ENCODE measurements around the gene EIPR1. TPM values are rescaled to one million over a fixed set of nuclear protein-coding genes. Genes with fewer than 3 reads are reported as not detected.

EIPR1 gene
- total and polyA plus RNA-seq, 2 of the 13 experiments (the other 11 are each of a cell fraction or from before 2014, with no cell fraction given), result 70.0 to 96.3 TPM

- DNase-seq (ENCODE audit: low spot score), result no peak
- in situ Hi-C loops (cut with HindIII; ENCODE audit: extremely low pct_ligation_motif_present, low pct_unique_long_range_greater_than_20kb) (no loop called here), intact Hi-C loops (cut with micrococcal nuclease; ENCODE audit: unreplicated experiment) (no loop called here)
- ChIA-PET POLR2A (no interaction called here), CTCF (ENCODE audit: low intra/inter-chr PET ratio, low total read pairs) (no interaction called here)
- Histone ChIP-seq H4K20me1 (ENCODE audit: insufficient read depth, low read length) (no peaks in the 10 kb centered on the region), H3K4me1 (ENCODE audit: insufficient read depth, low read length) (no peaks in the 10 kb centered on the region), H3K4me3 (replicated peaks in 1 of 3; ENCODE audit: insufficient read depth in 1 of 3, low read depth in 2 of 3, low read length in 3 of 3) (no peak overlapping the region), H3K36me3 (replicated peaks in 1 of 2; ENCODE audit: control insufficient read depth in 1 of 2, insufficient read depth in 2 of 2, low read length in 2 of 2) (peaks cover 11 to 44% of the 10 kb centered on the region in 2 experiments), H3K4me2 (ENCODE audit: low read depth, low read length) (no peak overlapping the region), H3K9me3 (ENCODE audit: low read length) (no peaks in the 10 kb centered on the region), H3K9ac (ENCODE audit: insufficient read depth, low read depth, low read length) (no peak overlapping the region), H2AFZ (ENCODE audit: low read length) (no peak overlapping the region), H3K27me3 (ENCODE audit: control insufficient read depth in 1 of 2, insufficient read depth in 2 of 2, low read length in 2 of 2) (no peaks in the 10 kb centered on the region), H3K27ac (ENCODE audit: extremely low read length, insufficient read depth, low read length) (no peak overlapping the region), H3K79me2 (ENCODE audit: insufficient read depth, low read length) (no peaks in the 10 kb centered on the region)
- BruUV-seq (replicated peaks), result no TSS peak
- no peak; the same call in 2 of the 3 replicates for ATAC-seq
- TF ChIP-seq ZNF619 (CRISPR knock-in tag; IDR thresholded peaks at IDR 0.05) (no peak), SOX13 (IDR thresholded peaks at IDR 0.05) (no peak), SOX13 (CRISPR knock-in tag; conservative IDR thresholded peaks at IDR 0.05 in 1 of 2, IDR thresholded peaks at IDR 0.05 in 1 of 2) (no peak), PHF5A (CRISPR knock-in tag; IDR thresholded peaks at IDR 0.05; ENCODE audit: low read depth, unreplicated experiment) (no peak), MLXIP (CRISPR knock-in tag; IDR thresholded peaks at IDR 0.05; ENCODE audit: borderline replicate concordance) (no peak), ZNF770 (CRISPR knock-in tag; IDR thresholded peaks at IDR 0.05) (no peak), ADNP (CRISPR knock-in tag; IDR thresholded peaks at IDR 0.05) (no peak), SRSF1 (optimal IDR thresholded peaks at IDR 0.05; ENCODE audit: low read depth, low read length) (no peak), KLF16 (CRISPR knock-in tag; IDR thresholded peaks at IDR 0.05) (no peak), ZNF879 (CRISPR knock-in tag; IDR thresholded peaks at IDR 0.05) (no peak), ZNF362 (CRISPR knock-in tag; IDR thresholded peaks at IDR 0.05; ENCODE audit: borderline replicate concordance) (no peak), RELA (CRISPR knock-in tag; IDR thresholded peaks at IDR 0.05) (no peak), GATAD2A (CRISPR knock-in tag; IDR thresholded peaks at IDR 0.05) (no peak)
- FAIRE-seq, result no peak
- over 99% methylated on average over 9 of the region's 9 CpGs for WGBS (ENCODE audit: low lambda C conversion rate)
These were observed 35.3 kb downstream of the EIPR1 start for GRCh38 chr2:3342324-3342723.

Measured in HepG2 (cell line).